ENCODE results near the gene SPATA33.
A peak's percentile ranks its signal among the peaks of the same experiment; 100 is the strongest.

The SPATA33 gene

GRCh38 chr16:89711601-89712273, 54.1 kb downstream of the SPATA33 start:
- DNase-seq, result peak; percentile 79

- no peak for DNase-seq
Measured at GRCh38 chr16:89712274-89712781, 54.7 kb downstream of the SPATA33 start.

- DNase-seq, result no peak
Measured at GRCh38 chr16:89716493-89716892, 58.9 kb downstream of the SPATA33 start.

DNA sequence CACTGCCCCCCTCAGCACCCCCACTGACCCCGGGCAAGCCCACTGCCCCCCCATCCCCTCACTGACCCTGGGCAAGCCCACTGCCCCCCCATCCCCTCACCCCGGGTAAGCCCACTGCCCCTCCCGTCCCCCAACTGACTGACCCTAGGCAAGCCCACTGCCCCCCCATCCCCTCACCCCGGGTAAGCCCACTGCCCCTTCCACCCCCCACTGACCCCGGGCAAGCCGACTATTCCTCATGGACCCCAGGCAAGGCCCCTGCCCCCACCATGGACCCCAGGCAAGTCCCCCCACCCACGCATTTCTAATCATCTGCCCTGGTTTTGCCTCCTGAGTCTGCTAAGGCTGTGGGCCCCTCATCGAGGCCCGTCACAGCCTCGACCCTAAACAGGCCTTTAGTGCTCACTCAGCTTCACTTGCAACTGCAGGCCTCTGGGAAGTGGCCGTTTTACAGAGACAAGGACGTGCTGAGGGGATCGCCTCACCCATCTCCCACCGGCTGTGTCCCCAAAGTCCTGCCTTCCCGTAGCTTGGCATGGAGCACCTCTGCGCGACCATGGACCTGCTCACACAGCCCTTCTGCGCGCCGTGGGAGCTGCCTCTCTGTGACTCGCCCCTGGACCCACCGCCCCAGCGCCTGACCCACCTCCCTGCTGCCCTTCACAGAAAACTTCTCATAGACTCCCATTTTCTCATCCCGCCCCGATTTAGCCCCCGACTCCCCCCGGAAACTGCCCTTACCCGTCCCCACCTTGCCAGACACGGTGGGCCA, 59.5 kb downstream of the SPATA33 start:
- DNase-seq, result no peak

GRCh38 chr16:89717688-89718505, 60.3 kb downstream of the SPATA33 start:
- no peak for DNase-seq
